HG03095 (cell line): ENCODE results near the gene HARS1.
"Not testable (repeated sequence)": the region's sequence is repeated elsewhere in the genome, so short reads cannot be mapped to it uniquely, and the experiment has no call there.

Experiments used
- ATAC-seq: cut with Tn5 transposase; IDR thresholded peaks from one replicate; pipeline ENCODE4 v1.9.1; 2021; ENCODE audit warnings: moderate library complexity; ENCODE audit not compliant: unreplicated experiment

The HARS1 gene

GRCh38 chr5:140635291-140636257 is 55.6 kb downstream of the HARS1 start:
- no peak for ATAC-seq

- no peak for ATAC-seq
Observed at GRCh38 chr5:140634103-140634502, 57.1 kb downstream of the HARS1 start.

GRCh38 chr5:140633501-140633900 is 57.7 kb downstream of the HARS1 start:
- no peak for ATAC-seq

GRCh38 chr5:140633021-140633471 is 58.1 kb downstream of the HARS1 start, which contains the start of gene CD14:
CD14 (minus strand) TSS chr5:140633175; CDS start chr5:140633071, 104 bp downstream.
- no peak for ATAC-seq

GRCh38 chr5:140632366-140633020 is 58.7 kb downstream of the HARS1 start:
- peak; percentile 49 for ATAC-seq

GRCh38 chr5:140631831-140632365 is 59.3 kb downstream of the HARS1 start:
- peak; percentile 35 for ATAC-seq

GRCh38 chr5:140631036-140631417 is 60.1 kb downstream of the HARS1 start:
- ATAC-seq: no peak

- ATAC-seq: no peak
Observed at GRCh38 chr5:140630292-140631035, 60.7 kb downstream of the HARS1 start.

- no peak for ATAC-seq
Observed at GRCh38 chr5:140628711-140629110, 62.5 kb downstream of the HARS1 start.

- ATAC-seq: no peak
Observed at GRCh38 chr5:140627972-140628371, 63.2 kb downstream of the HARS1 start.

GRCh38 chr5:140624886-140625285 is 66.3 kb downstream of the HARS1 start:
- not testable (repeated sequence) for ATAC-seq
